RKO (cell line): ENCODE results near the gene ADAMTS6.

Experiments
- DNase-seq: peaks from one replicate; pipeline ENCODE4 v3.0.0-alpha.2; 2016; ENCODE audit warnings: low spot score

ADAMTS6 gene

GRCh38 chr5:65103756-65104440, 377.8 kb downstream of the ADAMTS6 start:
- no peak for DNase-seq

- DNase-seq: peak; percentile 53
Observed at GRCh38 chr5:65102976-65103711, 378.6 kb downstream of the ADAMTS6 start.

DNA sequence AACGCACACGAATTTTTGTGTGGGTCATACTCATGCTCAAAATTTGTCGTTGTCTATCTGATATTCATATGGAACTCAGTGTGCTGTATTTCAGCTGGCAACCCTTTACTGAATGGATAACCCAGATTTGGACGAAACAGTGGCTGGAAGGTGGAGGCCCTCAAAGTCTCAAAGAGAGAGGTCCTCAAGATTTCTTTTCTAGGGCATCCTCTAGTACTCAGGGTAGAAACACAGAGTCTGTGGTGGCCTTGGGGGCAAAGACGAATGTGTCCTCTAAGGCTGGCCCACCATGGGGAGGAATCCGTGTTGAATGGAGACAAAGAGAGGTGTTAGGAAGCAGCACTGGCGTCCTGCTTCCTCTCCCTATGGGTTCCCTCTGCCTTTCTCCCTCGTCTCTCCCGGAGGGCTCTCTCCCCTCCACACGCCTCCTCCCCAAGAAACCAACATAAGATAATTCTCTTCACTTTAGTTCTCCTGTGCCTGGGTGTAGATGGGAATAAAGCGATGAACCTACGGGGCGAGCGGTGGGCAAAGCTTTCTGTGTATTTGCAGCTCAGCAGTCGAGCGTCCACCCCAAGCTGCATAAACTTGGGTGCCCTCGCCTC, 379.2 kb downstream of the ADAMTS6 start:
- DNase-seq: no peak

DNA sequence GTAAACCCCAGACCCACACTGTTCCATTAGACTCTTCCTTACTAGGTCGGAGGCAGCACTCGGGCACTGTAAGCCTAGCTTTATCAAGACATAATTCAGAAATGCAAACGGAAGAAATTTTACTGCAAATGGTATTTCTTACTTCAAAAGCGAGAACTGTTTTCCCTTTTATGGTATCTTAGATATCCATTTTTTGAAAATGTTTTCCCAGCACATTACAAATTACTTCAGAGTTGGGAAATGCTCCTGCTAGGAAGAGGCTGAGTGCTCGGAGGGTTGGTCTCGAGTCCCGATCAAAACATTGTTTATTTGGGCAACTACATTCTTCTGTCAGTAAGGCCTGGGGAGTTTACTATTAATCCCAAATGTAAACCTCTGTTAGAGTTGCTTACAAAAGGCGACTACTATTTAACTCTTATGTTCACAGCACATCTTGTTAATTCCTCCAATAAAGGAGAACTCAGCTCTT, 380.1 kb downstream of the ADAMTS6 start:
- DNase-seq: no peak

DNA sequence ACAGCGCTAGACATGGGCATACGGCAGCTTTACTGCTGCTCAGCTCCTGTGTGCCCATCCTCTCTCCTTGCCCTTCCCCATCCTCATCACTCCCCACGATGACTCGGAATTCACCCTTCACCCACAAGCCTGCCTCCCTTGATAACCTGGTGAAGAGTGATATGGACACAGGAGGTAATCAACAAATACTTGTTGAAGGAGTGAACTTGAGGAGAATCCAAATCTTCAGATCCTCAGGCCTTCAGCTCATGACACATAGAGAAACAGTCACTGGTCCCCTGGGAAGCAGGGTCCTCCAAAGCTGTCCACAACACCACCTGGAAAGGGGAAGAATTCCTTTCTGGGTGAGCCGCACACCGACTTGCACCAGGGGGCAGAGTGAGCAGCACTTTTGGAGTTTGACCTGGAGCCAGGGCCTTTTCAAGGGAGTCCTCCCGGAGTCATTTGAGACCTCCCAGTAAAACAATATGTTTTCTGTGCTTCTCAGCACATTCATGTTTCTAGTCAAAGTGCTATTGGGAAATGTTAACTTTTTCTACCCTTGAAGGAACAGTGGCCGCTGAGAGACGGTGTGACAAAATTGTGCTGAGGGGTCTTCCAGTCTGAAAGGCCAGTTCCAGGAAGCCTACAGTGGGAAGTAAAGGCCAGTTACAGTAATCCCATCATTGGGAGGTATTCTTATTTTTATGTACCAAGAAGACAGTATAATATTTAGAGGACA, 380.6 kb downstream of the ADAMTS6 start:
- peak; percentile 82 for DNase-seq
